GM12892 (cell line): ENCODE data around the gene PDHB.

Source experiments
- POLR2A ChIP-seq: IDR thresholded peaks from 2 replicates; pipeline ENCODE4 v1.6.1; 2011; ENCODE audit warnings: low read depth, low read length, control low read depth
- POLR2AphosphoS5 ChIP-seq: IDR thresholded peaks from 2 replicates; pipeline ENCODE4 v1.6.1; 2011; ENCODE audit warnings: low read depth, low read length, control low read depth
- TAF1 ChIP-seq: IDR thresholded peaks from 2 replicates; pipeline ENCODE4 v1.6.1; 2011; ENCODE audit warnings: low read depth, mild to moderate bottlenecking, control low read depth, low read length, borderline replicate concordance

DNA sequence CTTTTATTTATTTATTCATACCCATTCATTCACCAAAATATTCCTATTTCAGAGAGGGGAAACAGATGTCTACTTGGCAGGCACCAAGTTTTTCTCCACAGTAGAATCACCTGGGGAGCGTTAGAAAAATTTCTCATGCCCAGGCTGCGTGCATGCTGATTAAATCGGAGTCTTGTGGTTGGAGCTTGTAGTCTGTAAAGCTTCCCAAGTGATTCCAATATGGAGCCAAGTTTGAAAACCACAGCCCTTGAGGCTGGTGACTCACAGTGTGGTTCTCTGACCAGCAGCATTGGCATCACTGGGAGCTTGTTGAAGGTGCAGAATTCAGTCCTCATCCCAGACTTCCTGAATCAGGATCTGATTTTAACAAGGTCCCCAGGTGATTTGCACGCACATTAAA, 49.7 kb downstream of the PDHB start:
- TF ChIP-seq POLR2AphosphoS5: no peak
- no peak for TF ChIP-seq POLR2A
- TF ChIP-seq TAF1: no peak
